Brain microvascular endothelial cell (primary cell): ENCODE results near the gene PHF10.

ENCODE experiments used
- DNase-seq: peaks from one replicate; pipeline ENCODE4 v3.0.0-alpha.2; 2020
- H3K27ac ChIP-seq: fragments of 250-450 bp; sonication (Bioruptor Pico); 2 replicates; pipeline ENCODE4 v1.5.1; 2020; ENCODE audit warnings: mild to moderate bottlenecking, moderate library complexity
- H3K27me3 ChIP-seq: fragments of 250-450 bp; sonication (Bioruptor Pico); replicated peaks from 2 replicates; pipeline ENCODE4 v1.5.1; 2020; ENCODE audit warnings: mild to moderate bottlenecking
- H3K36me3 ChIP-seq: fragments of 250-450 bp; sonication (Bioruptor Pico); replicated peaks from 2 replicates; pipeline ENCODE4 v1.5.1; 2020; ENCODE audit warnings: mild to moderate bottlenecking
- H3K4me3 ChIP-seq: 2 replicates; pipeline ENCODE4 v1.5.1; 2011; ENCODE audit warnings: low read depth, mild to moderate bottlenecking, control low read depth, low read length, moderate library complexity
- CTCF ChIP-seq: IDR thresholded peaks from 2 replicates; pipeline ENCODE4 v1.5.1; 2011; ENCODE audit warnings: low read depth, mild to moderate bottlenecking, moderate library complexity, low read length, control low read depth, inconsistent platforms; ENCODE audit errors: missing control alignments
- in situ Hi-C: cut with HindIII; loops from 2 replicates; pipeline ENCODE4 v1.10.0; 2017; ENCODE audit warnings: low sequenced_read_pairs, low pct_ligation_motif_present

The PHF10 gene

GRCh38 chr6:169663468-169663867 is 60.8 kb downstream of the PHF10 start:
- H3K36me3 ChIP-seq = peaks cover 34% of the 10 kb centered on the region
- no peak overlapping the region for H3K27ac ChIP-seq
- H3K27me3 ChIP-seq = no peaks in the 10 kb centered on the region
- no peak for TF ChIP-seq CTCF
- DNase-seq = no peak
- no peak overlapping the region for H3K4me3 ChIP-seq
- in situ Hi-C loops = no loop called here

GRCh38 chr6:169661391-169661756 is 62.9 kb downstream of the PHF10 start:
- in situ Hi-C loops = no loop called here
- Histone ChIP-seq H3K27me3 (no peaks in the 10 kb centered on the region), H3K36me3 (peaks cover 32% of the 10 kb centered on the region), H3K27ac (no peak overlapping the region), H3K4me3 (no peak overlapping the region)
- TF ChIP-seq CTCF = no peak
- DNase-seq = no peak

- no peak for TF ChIP-seq CTCF
- Histone ChIP-seq H3K4me3 (no peak overlapping the region), H3K27me3 (no peaks in the 10 kb centered on the region), H3K36me3 (peaks cover 32% of the 10 kb centered on the region), H3K27ac (no peak overlapping the region)
- DNase-seq = no peak
- in situ Hi-C loops = no loop called here
These were observed 63.4 kb downstream of the PHF10 start for GRCh38 chr6:169660751-169661390.

GRCh38 chr6:169659820-169660610 is 64.3 kb downstream of the PHF10 start:
- Histone ChIP-seq H3K36me3 (peaks cover 32% of the 10 kb centered on the region), H3K27me3 (no peaks in the 10 kb centered on the region), H3K27ac (no peak overlapping the region), H3K4me3 (no peak overlapping the region)
- in situ Hi-C loops = no loop called here
- no peak for TF ChIP-seq CTCF
- DNase-seq = no peak

GRCh38 chr6:169657284-169657610 is 67.1 kb downstream of the PHF10 start:
- H3K27me3 ChIP-seq = no peaks in the 10 kb centered on the region
- DNase-seq = no peak
- in situ Hi-C loops = no loop called here
- TF ChIP-seq CTCF = no peak
- H3K27ac ChIP-seq = no peak overlapping the region
- H3K4me3 ChIP-seq = no peak overlapping the region
- peaks cover 20% of the 10 kb centered on the region for H3K36me3 ChIP-seq
